H1 (cell line): ENCODE measurements around the gene KLHL30. TPM values are rescaled to one million over a fixed set of nuclear protein-coding genes. Genes with fewer than 3 reads are reported as not detected.

Experiments used
- CTCF ChIA-PET: fragments of 300-600 bp; sonication (Branson Sonifier 250); formaldehyde crosslinking; loops from one replicate; lab custom pipeline; 2021; ENCODE audit not compliant: partially characterized antibody; lab: Charles Lee
- POLR2A ChIA-PET: fragments of 300-600 bp; sonication (Branson Sonifier 250); formaldehyde crosslinking; loops from one replicate; lab custom pipeline; 2021; ENCODE audit warnings: inconsistent platforms; ENCODE audit not compliant: partially characterized antibody; lab: Charles Lee
- DNase-seq, 2 experiments: peaks; one replicate each; pipeline versions ENCODE4 v3.0.0 to v3.0.0-alpha.2; 2010 to 2022; ENCODE audit warnings: low spot score in 2 of 2, low read depth in 1 of 2, mixed read lengths in 1 of 2
- FAIRE-seq: peaks from 2 replicates; lab custom pipeline; 2011; peaks lifted over from hg19 to GRCh38; lab: Jason Lieb, UNC
- H2AFZ ChIP-seq: 2 replicates; pipeline ENCODE4 v1.8.1; 2012; ENCODE audit warnings: low read length, inconsistent platforms
- H2AK5ac ChIP-seq: 2 replicates; pipeline ENCODE4 v1.6.1; 2013; ENCODE audit warnings: low read depth, low read length
- H2BK120ac ChIP-seq: replicated peaks from 2 replicates; pipeline ENCODE3; 2013; ENCODE audit warnings: low read depth, low read length, inconsistent platforms
- H2BK12ac ChIP-seq: 2 replicates; pipeline ENCODE4 v1.6.1; 2013; ENCODE audit warnings: low read depth, low read length
- H2BK15ac ChIP-seq: 2 replicates; pipeline ENCODE4 v1.6.1; 2013; ENCODE audit warnings: low read length
- H2BK20ac ChIP-seq: 2 replicates; pipeline ENCODE4 v1.6.1; 2013; ENCODE audit warnings: low read length
- H2BK5ac ChIP-seq: 2 replicates; pipeline ENCODE4 v1.6.1; 2013; ENCODE audit warnings: low read depth, low read length
- H3K14ac ChIP-seq: 2 replicates; pipeline ENCODE4 v1.6.1; 2013; ENCODE audit warnings: inconsistent platforms; ENCODE audit not compliant: insufficient read length
- H3K18ac ChIP-seq: 2 replicates; pipeline ENCODE4 v1.6.1; 2013; ENCODE audit warnings: low read length; ENCODE audit errors: extremely low read depth
- H3K23ac ChIP-seq: 2 replicates; pipeline ENCODE4 v1.6.1; 2013; ENCODE audit warnings: inconsistent platforms; ENCODE audit not compliant: insufficient read length
- H3K23me2 ChIP-seq: 2 replicates; pipeline ENCODE4 v1.6.1; 2013; ENCODE audit warnings: low read depth, low read length
- H3K27ac ChIP-seq: 2 replicates; pipeline ENCODE4 v1.6.1; 2011; ENCODE audit warnings: low read depth, low read length, inconsistent platforms
- H3K27me3 ChIP-seq, 4 experiments: replicated peaks in 1 of 4; 1 replicate in 1 of 4; 2 replicates in 3 of 4; pipeline versions ENCODE4 v1.6.1 to v1.8.1; 2011 to 2013; ENCODE audit warnings: low read length in 3 of 4, mild to moderate bottlenecking in 3 of 4, inconsistent platforms in 2 of 4, mixed read lengths in 2 of 4, moderate library complexity in 1 of 4; ENCODE audit not compliant: control insufficient read depth in 3 of 4, insufficient read depth in 3 of 4; ENCODE audit errors: extremely low read depth in 1 of 4
- H3K36me3 ChIP-seq, 4 experiments: 2 replicates each; pipeline versions ENCODE4 v1.6.1 to v1.8.1; 2011 to 2013; ENCODE audit warnings: mild to moderate bottlenecking in 4 of 4, low read length in 3 of 4, moderate library complexity in 2 of 4, control low read depth in 1 of 4, inconsistent platforms in 1 of 4; ENCODE audit not compliant: insufficient read depth in 4 of 4, control insufficient read depth in 2 of 4
- H3K4ac ChIP-seq: replicated peaks from 2 replicates; pipeline ENCODE3; 2013; ENCODE audit warnings: low read length, low read depth, mixed read lengths, inconsistent platforms; ENCODE audit not compliant: insufficient read length
- H3K4me1 ChIP-seq, 4 experiments: replicated peaks in 1 of 4; 1 replicate in 1 of 4; 2 replicates in 3 of 4; pipeline versions ENCODE4 v1.6.1 to v1.8.1; 2011 to 2013; ENCODE audit warnings: low read length in 3 of 4, inconsistent platforms in 2 of 4, mixed read lengths in 1 of 4; ENCODE audit not compliant: insufficient read depth in 4 of 4, control insufficient read depth in 3 of 4
- H3K4me2 ChIP-seq, 2 experiments: 2 replicates each; pipeline versions ENCODE4 v1.6.1 to v1.8.1; 2011 to 2013; ENCODE audit warnings: low read depth in 2 of 2, low read length in 2 of 2, control low read depth in 1 of 2, inconsistent platforms in 1 of 2, mild to moderate bottlenecking in 1 of 2; ENCODE audit not compliant: insufficient read depth in 1 of 2
- H3K4me3 ChIP-seq, 4 experiments: fragments of 200-600, 300-600 bp in 1 of 4; sonication (generic), shearing (Covaris generic), sonication (Bioruptor Twin) in 1 of 4; 2 replicates each; pipeline versions ENCODE4 v1.5.1 to v1.8.1; 2011 to 2016; ENCODE audit warnings: low read length in 4 of 4, low read depth in 3 of 4, control low read depth in 2 of 4, inconsistent platforms in 2 of 4, mild to moderate bottlenecking in 2 of 4, mixed read lengths in 1 of 4, moderate library complexity in 1 of 4; ENCODE audit not compliant: insufficient read depth in 2 of 4; ENCODE audit errors: extremely low read depth in 1 of 4
- H3K56ac ChIP-seq: replicated peaks from 2 replicates; pipeline ENCODE3; 2013; ENCODE audit warnings: low read depth, mild to moderate bottlenecking, mixed read lengths, low read length, inconsistent platforms; ENCODE audit not compliant: insufficient read length
- H3K79me1 ChIP-seq: 2 replicates; pipeline ENCODE4 v1.6.1; 2013; ENCODE audit warnings: low read depth, low read length, control low read depth
- H3K79me2 ChIP-seq, 2 experiments: 2 replicates each; pipeline versions ENCODE4 v1.6.1 to v1.8.1; 2012 to 2013; ENCODE audit warnings: low read length in 2 of 2, mild to moderate bottlenecking in 2 of 2, inconsistent platforms in 1 of 2; ENCODE audit not compliant: insufficient read depth in 2 of 2, control insufficient read depth in 1 of 2
- H3K9ac ChIP-seq, 4 experiments: replicated peaks in 1 of 4; 1 replicate in 1 of 4; 2 replicates in 3 of 4; pipeline versions ENCODE4 v1.6.1 to v1.8.1; 2011 to 2013; ENCODE audit warnings: low read depth in 3 of 4, low read length in 3 of 4, control low read depth in 2 of 4, mild to moderate bottlenecking in 2 of 4, moderate library complexity in 2 of 4, inconsistent platforms in 1 of 4; ENCODE audit errors: extremely low read depth in 1 of 4
- H3K9me3 ChIP-seq, 2 experiments: 2 replicates each; pipeline versions ENCODE4 v1.6.1 to v1.8.1; 2012 to 2013; ENCODE audit warnings: mild to moderate bottlenecking in 2 of 2, moderate library complexity in 2 of 2, control low read depth in 1 of 2, inconsistent platforms in 1 of 2, low read depth in 1 of 2, low read length in 1 of 2, mixed read lengths in 1 of 2; ENCODE audit not compliant: insufficient read depth in 2 of 2
- H4K20me1 ChIP-seq, 2 experiments: replicated peaks in 1 of 2; 2 replicates each; pipeline versions ENCODE3 to v1.8.1; 2011 to 2013; ENCODE audit warnings: inconsistent platforms in 2 of 2, low read length in 2 of 2, mild to moderate bottlenecking in 1 of 2; ENCODE audit not compliant: insufficient read depth in 2 of 2, control insufficient read depth in 1 of 2
- H4K5ac ChIP-seq: 2 replicates; pipeline ENCODE4 v1.6.1; 2013; ENCODE audit warnings: low read length, low read depth, mixed read lengths, inconsistent platforms; ENCODE audit not compliant: insufficient read length
- H4K8ac ChIP-seq: 2 replicates; pipeline ENCODE4 v1.8.0; 2013; ENCODE audit warnings: mild to moderate bottlenecking, moderate library complexity, low read length, inconsistent platforms; ENCODE audit not compliant: insufficient read depth; ENCODE audit errors: extremely low read depth
- H4K91ac ChIP-seq: replicated peaks from 2 replicates; pipeline ENCODE3; 2013; ENCODE audit warnings: low read length, mixed read lengths, inconsistent platforms; ENCODE audit not compliant: insufficient read length
- ASH2L ChIP-seq: fragments of 200-600, 300-600 bp; sonication (generic); IDR thresholded peaks from one replicate; pipeline ENCODE4 v1.7.1; 2017; ENCODE audit warnings: low read length
- EZH2 ChIP-seq: fragments of 200-600 bp; sonication (generic); IDR thresholded peaks from 2 replicates; pipeline ENCODE4 v1.7.1; 2012; ENCODE audit warnings: low read depth, mild to moderate bottlenecking, moderate library complexity, low read length, inconsistent platforms; ENCODE audit not compliant: severe bottlenecking
- HDAC2 ChIP-seq, 2 experiments: fragments of 300-600 bp in 1 of 2; sonication (generic) in 1 of 2; IDR thresholded peaks; 2 replicates each; pipeline ENCODE4 v1.6.1; 2011 to 2012; ENCODE audit warnings: low read depth in 2 of 2, low read length in 2 of 2, mild to moderate bottlenecking in 2 of 2, moderate library complexity in 2 of 2, borderline replicate concordance in 1 of 2, inconsistent platforms in 1 of 2
- HDAC6 ChIP-seq: IDR thresholded peaks from one replicate; pipeline ENCODE4 v1.7.1; 2012; ENCODE audit warnings: low read depth, mild to moderate bottlenecking, inconsistent platforms, low read length, moderate library complexity
- JUND ChIP-seq: IDR thresholded peaks from 2 replicates; pipeline ENCODE4 v1.6.1; 2011; ENCODE audit warnings: mild to moderate bottlenecking, improper control_type of control experiment, low read length
- RFX5 ChIP-seq: IDR thresholded peaks from 2 replicates; pipeline ENCODE4 v1.6.1; 2011; ENCODE audit warnings: low read depth, low read length, improper control_type of control experiment, borderline replicate concordance
- SIRT6 ChIP-seq: IDR thresholded peaks from one replicate; pipeline ENCODE4 v1.7.1; 2012; ENCODE audit warnings: low read length, inconsistent platforms
- TCF12 ChIP-seq: IDR thresholded peaks from 2 replicates; pipeline ENCODE4 v1.6.1; 2011; ENCODE audit warnings: low read depth, mild to moderate bottlenecking, low read length
- YY1 ChIP-seq: IDR thresholded peaks from 2 replicates; pipeline ENCODE4 v1.6.1; 2011; ENCODE audit warnings: low read depth, mild to moderate bottlenecking, low read length
- WGBS, 2 experiments: shearing (Covaris generic) in 1 of 2; methylation state at CpG; one replicate each; pipeline versions ENCODE4 v1.1.6 to v1.1.7; 2013 to 2015; ENCODE audit warnings: low lambda C conversion rate in 2 of 2, mixed read lengths in 2 of 2, inconsistent platforms in 1 of 2, low coverage in 1 of 2, missing lambda C conversion rate in 1 of 2; ENCODE audit not compliant: insufficient replicate concordance in 2 of 2, insufficient coverage in 1 of 2, insufficient read length in 1 of 2; ENCODE audit errors: extremely low coverage in 1 of 2, missing lambda C conversion rate in 1 of 2; 5-methylcytosine and 5-hydroxymethylcytosine counted together
- polyA plus RNA-seq, 7 experiments: library from polyadenylated mRNA; depleted of rRNA in 3 of 7; stranded (reverse) in 5 of 7; unstranded in 2 of 7; fragments of >200 nt in 5 of 7; fragments of 200-250 nt in 2 of 7; gene quantifications; 1 replicate in 5 of 7; 2 replicates in 1 of 7; 4 replicates in 1 of 7; pipeline versions ENCODE4 v1.2.1 to v1.2.3, GENCODE V29; 2011 to 2013; ENCODE audit warnings: missing spikeins in 2 of 7, mixed read lengths in 2 of 7
- total RNA-seq: library from RNA; stranded (reverse); fragmentation: NEBNext Ultra II Directional; extraction: Animal tissue kit (Norgen Biotek cat#: 25700); gene quantifications from 2 replicates; pipeline ENCODE4 v1.2.1, GENCODE V29; 2021
- TF ChIP-seq, protein P1 (sequence below), 3 experiments: IDR thresholded peaks; 1 replicate in 2 of 3; 2 replicates in 1 of 3; pipeline versions ENCODE4 v1.5.1 to v1.6.1; 2011; ENCODE audit warnings: low read length in 3 of 3, mild to moderate bottlenecking in 3 of 3, inconsistent platforms in 2 of 3, low read depth in 1 of 3, moderate library complexity in 1 of 3; ENCODE audit not compliant: insufficient read depth in 1 of 3; ENCODE audit errors: control extremely low read depth in 1 of 3

The KLHL30 gene
- total and polyA plus RNA-seq, 2 of the 8 experiments (the other 6 are each of a cell fraction or from before 2014, with no cell fraction given), result not detected

DNA sequence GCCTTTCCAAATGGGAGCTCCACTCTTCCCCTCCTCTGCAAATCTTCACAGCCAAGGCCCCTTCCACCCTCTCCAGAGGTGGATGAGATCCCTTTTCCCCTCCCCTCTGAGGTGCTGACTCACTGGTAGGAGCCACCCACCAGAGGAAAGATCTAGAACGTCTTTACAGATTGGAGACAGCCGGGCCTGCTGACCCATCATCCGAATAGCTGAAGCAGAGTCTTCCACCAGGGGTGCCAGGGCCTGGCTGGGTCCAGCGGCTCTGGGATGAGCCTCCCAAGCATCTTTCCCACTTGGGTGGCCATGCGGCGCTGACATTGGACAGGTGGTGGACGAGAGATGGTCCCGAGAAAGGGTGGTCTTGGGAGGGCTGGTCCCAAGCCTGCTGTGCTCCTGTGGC is 29.3 kb downstream of the KLHL30 start:
- peaks cover 11 to 23% (median 20%) of the 10 kb centered on the region in 4 experiments for H3K27me3 ChIP-seq
- no peak overlapping the region for H3K4me2 ChIP-seq
- H3K9ac ChIP-seq, result no peak overlapping the region
- H3K14ac ChIP-seq, result no peak overlapping the region
- H3K9me3 ChIP-seq, result no peaks in the 10 kb centered on the region
- ChIA-PET CTCF (interaction anchor here (1.1 kb wide), 1 partner anchor 27 kb away, joined by 4 read pairs; no protein-coding TSS in a partner anchor), POLR2A (interaction anchor here (0.9 to 1.3 kb wide), 4 partner anchors 9 to 36 kb away, joined by 3 read pairs; partner anchors contain the start of gene ILKAP)
- H3K56ac ChIP-seq, result no peak overlapping the region
- H4K91ac ChIP-seq, result no peak overlapping the region
- H2AK5ac ChIP-seq, result no peak overlapping the region
- DNase-seq (no peak), FAIRE-seq (no peak)
- 91% methylated on average over 8 of the region's 8 CpGs; no CpG with 5 or more reads in 1 of the 2 experiments for WGBS, 2 experiments
- H3K36me3 ChIP-seq, result peaks cover 2 to 17% (median 5%) of the 10 kb centered on the region in 4 experiments; a peak in 4 of 8 replicates
- no peaks in the 10 kb centered on the region; the same call in 1 of the 2 replicates for H3K79me1 ChIP-seq
- peaks cover 6 to 11% of the 10 kb centered on the region in 2 experiments for H4K20me1 ChIP-seq
- H3K23me2 ChIP-seq, result peaks cover 4% of the 10 kb centered on the region; the same call in 1 of the 2 replicates
- no peak overlapping the region for H2AFZ ChIP-seq
- H3K4me1 ChIP-seq, result no peaks in the 10 kb centered on the region; a peak in 1 of 7 replicates
- H3K79me2 ChIP-seq, result no peaks in the 10 kb centered on the region
- no peak overlapping the region for H2BK120ac ChIP-seq
- H2BK12ac ChIP-seq, result no peak overlapping the region
- H2BK15ac ChIP-seq, result no peak overlapping the region
- H3K23ac ChIP-seq, result no peak overlapping the region
- no peak overlapping the region for H3K4ac ChIP-seq
- no peak overlapping the region for H2BK20ac ChIP-seq
- H4K8ac ChIP-seq, result peak overlapping the region; percentile 73; the same call in 1 of the 2 replicates
- no peak overlapping the region for H3K27ac ChIP-seq
- no peak overlapping the region for H4K5ac ChIP-seq
- no peak overlapping the region for H3K4me3 ChIP-seq
- no peak overlapping the region for H2BK5ac ChIP-seq
- H3K18ac ChIP-seq, result no peak overlapping the region
- TF ChIP-seq YY1 (no peak), JUND (no peak), ASH2L (no peak), HDAC2 (IDR thresholded peaks at IDR 0.05; ENCODE audit: borderline replicate concordance in 1 of 2, low read depth in 2 of 2, low read length in 2 of 2) (no peak), EZH2 (no peak), TCF12 (no peak), HDAC6 (no peak), RFX5 (no peak), SIRT6 (no peak)
- TF ChIP-seq, protein P1, sequence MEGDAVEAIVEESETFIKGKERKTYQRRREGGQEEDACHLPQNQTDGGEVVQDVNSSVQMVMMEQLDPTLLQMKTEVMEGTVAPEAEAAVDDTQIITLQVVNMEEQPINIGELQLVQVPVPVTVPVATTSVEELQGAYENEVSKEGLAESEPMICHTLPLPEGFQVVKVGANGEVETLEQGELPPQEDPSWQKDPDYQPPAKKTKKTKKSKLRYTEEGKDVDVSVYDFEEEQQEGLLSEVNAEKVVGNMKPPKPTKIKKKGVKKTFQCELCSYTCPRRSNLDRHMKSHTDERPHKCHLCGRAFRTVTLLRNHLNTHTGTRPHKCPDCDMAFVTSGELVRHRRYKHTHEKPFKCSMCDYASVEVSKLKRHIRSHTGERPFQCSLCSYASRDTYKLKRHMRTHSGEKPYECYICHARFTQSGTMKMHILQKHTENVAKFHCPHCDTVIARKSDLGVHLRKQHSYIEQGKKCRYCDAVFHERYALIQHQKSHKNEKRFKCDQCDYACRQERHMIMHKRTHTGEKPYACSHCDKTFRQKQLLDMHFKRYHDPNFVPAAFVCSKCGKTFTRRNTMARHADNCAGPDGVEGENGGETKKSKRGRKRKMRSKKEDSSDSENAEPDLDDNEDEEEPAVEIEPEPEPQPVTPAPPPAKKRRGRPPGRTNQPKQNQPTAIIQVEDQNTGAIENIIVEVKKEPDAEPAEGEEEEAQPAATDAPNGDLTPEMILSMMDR (IDR thresholded peaks at IDR 0.05; ENCODE audit: control extremely low read depth in 1 of 3, insufficient read depth in 1 of 3, low read depth in 1 of 3, low read length in 3 of 3), result no peak
